Tongue (tissue), 2 donors: ENCODE measurements around the gene ZNF593OS. TPM values are rescaled to one million over a fixed set of nuclear protein-coding genes. Genes with fewer than 3 reads are reported as not detected.

Experiments
- DNase-seq: peaks from one replicate; pipeline ENCODE4 v3.0.0-alpha.2; 2015
- total RNA-seq: library from RNA; depleted of rRNA; stranded (reverse); fragments of >200 nt; gene quantifications from one replicate; pipeline ENCODE4 v1.2.3, GENCODE V29; 2014

Gene ZNF593OS
- total RNA-seq, 1 donor from 2014 or later = not detected

- DNase-seq = no peak
Measured at GRCh38 chr1:26184086-26184485, 12.5 kb upstream of the ZNF593OS start.

GRCh38 chr1:26182383-26182696 is 10.7 kb upstream of the ZNF593OS start:
- no peak for DNase-seq

GRCh38 chr1:26181586-26182382 is 10.2 kb upstream of the ZNF593OS start:
- no peak for DNase-seq

GRCh38 chr1:26180010-26180506 is 8.4 kb upstream of the ZNF593OS start:
- DNase-seq = no peak

- DNase-seq = no peak
Measured at GRCh38 chr1:26177182-26177684, 5.6 kb upstream of the ZNF593OS start, which contains the start of gene CNKSR1. TSS of gene CNKSR1 (plus strand) at chr1:26177491. CDS start at chr1:26177548, 57 bp downstream.

GRCh38 chr1:26175346-26175745 is 3.7 kb upstream of the ZNF593OS start:
- DNase-seq = no peak

GRCh38 chr1:26170472-26170821 is 1.2 kb downstream of the ZNF593OS start:
- no peak for DNase-seq

- peak; percentile 95 for DNase-seq
Measured at GRCh38 chr1:26169669-26170471, 1.8 kb downstream of the ZNF593OS start, which contains the start of gene ZNF593. TSS of gene ZNF593 (plus strand) at chr1:26169908. CDS start at chr1:26169984, 76 bp downstream.

GRCh38 chr1:26169198-26169554 is 2.5 kb downstream of the ZNF593OS start:
- no peak for DNase-seq

- no peak for DNase-seq
Measured at GRCh38 chr1:26168410-26169197, 3.0 kb downstream of the ZNF593OS start, which contains the start of gene C1orf232. TSS of gene C1orf232 (minus strand) at chr1:26168963. CDS start at chr1:26168499, 464 bp downstream.

- no peak for DNase-seq
Measured at GRCh38 chr1:26166719-26167281, 4.8 kb downstream of the ZNF593OS start.

- no peak for DNase-seq
Measured at GRCh38 chr1:26164861-26165842, 6.5 kb downstream of the ZNF593OS start.

- DNase-seq = peak; percentile 65
Measured at GRCh38 chr1:26164036-26164860, 7.4 kb downstream of the ZNF593OS start.

GRCh38 chr1:26163684-26164035 is 8.0 kb downstream of the ZNF593OS start:
- no peak for DNase-seq

- no peak for DNase-seq
Measured at GRCh38 chr1:26162220-26162709, 9.4 kb downstream of the ZNF593OS start.

- DNase-seq = peak; percentile 69
Measured at GRCh38 chr1:26161415-26162219, 10.0 kb downstream of the ZNF593OS start.

GRCh38 chr1:26160527-26161414 is 10.9 kb downstream of the ZNF593OS start:
- DNase-seq = no peak

- DNase-seq = no peak
Measured at GRCh38 chr1:26159743-26160039, 11.9 kb downstream of the ZNF593OS start.
